RWPE1 (cell line): ENCODE data around the gene KHDC1.
"Not testable (repeated sequence)": the region's sequence is repeated elsewhere in the genome, so short reads cannot be mapped to it uniquely, and the experiment has no call there.

Experiments
- CTCF ChIA-PET: fragments of 350-600 bp; sonication (Branson Sonifier 250); formaldehyde crosslinking; extraction: SDS; loops from one replicate; lab custom pipeline; 2021; lab: Yijun Ruan, JAX
- POLR2A ChIA-PET: fragments of 400-600 bp; formaldehyde crosslinking; extraction: SDS; loops from one replicate; lab custom pipeline; 2020; ENCODE audit warnings: antibody characterized with exemption; ENCODE audit not compliant: low non-redundant PET; lab: Yijun Ruan, JAX
- DNase-seq: peaks from one replicate; pipeline ENCODE4 v3.0.0; 2012; ENCODE audit warnings: low spot score
- H3K27ac ChIP-seq: fragments of 450-650 bp; 2 replicates; pipeline ENCODE4 v1.5.1; 2017
- TF ChIP-seq, protein P1 (sequence below): fragments of 450-650 bp; conservative IDR thresholded peaks from 2 replicates; pipeline ENCODE4 v1.5.1; 2017; ENCODE audit warnings: low read depth, mild to moderate bottlenecking

The KHDC1 gene, protein sequence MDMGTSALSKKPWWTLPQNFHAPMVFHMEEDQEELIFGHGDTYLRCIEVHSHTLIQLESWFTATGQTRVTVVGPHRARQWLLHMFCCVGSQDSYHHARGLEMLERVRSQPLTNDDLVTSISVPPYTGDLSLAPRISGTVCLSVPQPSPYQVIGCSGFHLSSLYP

DNA sequence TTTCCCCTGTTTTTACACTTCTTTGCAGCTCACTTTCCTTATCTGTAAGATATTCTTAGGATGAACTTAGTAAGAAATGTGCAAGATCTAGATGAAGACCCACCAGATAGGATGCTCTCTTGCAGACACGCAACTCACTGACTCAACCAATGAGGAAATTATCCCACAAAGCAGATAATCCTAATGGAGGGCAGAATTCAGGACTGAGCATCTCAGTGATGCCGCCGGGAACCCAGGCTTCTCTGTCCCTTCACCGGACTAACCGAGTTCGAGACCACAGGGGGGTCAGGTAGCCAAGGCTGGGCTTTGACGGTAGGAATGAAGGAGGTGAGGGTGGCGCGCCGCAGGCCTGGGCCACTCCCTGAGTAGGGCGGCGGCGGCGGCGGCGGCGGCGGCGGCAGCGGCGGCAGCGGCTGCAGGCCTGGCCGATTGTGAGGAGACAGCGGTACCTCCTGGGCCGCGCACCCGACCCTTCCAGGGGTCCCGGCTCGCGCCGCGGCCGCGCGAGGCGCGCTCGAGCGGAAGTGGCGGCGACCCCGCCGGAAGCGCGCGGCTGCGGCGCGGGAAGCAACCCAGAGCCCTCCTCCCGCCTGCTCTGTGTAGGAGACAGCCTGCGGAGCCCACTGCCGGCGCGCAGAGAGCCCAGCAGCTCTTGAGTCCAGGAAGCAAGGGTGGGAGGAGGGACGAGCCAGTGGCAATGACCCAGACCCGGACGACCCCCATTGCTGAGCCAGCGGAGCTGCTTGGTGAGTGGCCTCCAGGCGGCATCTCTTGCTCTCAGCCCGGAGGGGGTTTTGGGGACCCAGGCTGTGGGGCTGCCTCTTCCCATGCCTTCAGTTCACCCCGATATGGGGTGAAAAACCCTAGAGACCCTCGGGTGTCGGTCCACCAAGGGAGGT lies at the start of gene KHDC1:
Gene KHDC1 (minus strand): TSS at position 526 of the 899 bp plus-strand sequence. CDS start 20,679 bp downstream, outside the sequence.
- peak within 1 kb of the TSS; percentile 87 for H3K27ac ChIP-seq
- CTCF ChIA-PET = interaction anchor here (0.6 kb wide), 1 partner anchor 468 kb away, joined by 3 read pairs; no protein-coding TSS in a partner anchor
- TF ChIP-seq, protein P1, sequence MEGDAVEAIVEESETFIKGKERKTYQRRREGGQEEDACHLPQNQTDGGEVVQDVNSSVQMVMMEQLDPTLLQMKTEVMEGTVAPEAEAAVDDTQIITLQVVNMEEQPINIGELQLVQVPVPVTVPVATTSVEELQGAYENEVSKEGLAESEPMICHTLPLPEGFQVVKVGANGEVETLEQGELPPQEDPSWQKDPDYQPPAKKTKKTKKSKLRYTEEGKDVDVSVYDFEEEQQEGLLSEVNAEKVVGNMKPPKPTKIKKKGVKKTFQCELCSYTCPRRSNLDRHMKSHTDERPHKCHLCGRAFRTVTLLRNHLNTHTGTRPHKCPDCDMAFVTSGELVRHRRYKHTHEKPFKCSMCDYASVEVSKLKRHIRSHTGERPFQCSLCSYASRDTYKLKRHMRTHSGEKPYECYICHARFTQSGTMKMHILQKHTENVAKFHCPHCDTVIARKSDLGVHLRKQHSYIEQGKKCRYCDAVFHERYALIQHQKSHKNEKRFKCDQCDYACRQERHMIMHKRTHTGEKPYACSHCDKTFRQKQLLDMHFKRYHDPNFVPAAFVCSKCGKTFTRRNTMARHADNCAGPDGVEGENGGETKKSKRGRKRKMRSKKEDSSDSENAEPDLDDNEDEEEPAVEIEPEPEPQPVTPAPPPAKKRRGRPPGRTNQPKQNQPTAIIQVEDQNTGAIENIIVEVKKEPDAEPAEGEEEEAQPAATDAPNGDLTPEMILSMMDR = no peak

DNA sequence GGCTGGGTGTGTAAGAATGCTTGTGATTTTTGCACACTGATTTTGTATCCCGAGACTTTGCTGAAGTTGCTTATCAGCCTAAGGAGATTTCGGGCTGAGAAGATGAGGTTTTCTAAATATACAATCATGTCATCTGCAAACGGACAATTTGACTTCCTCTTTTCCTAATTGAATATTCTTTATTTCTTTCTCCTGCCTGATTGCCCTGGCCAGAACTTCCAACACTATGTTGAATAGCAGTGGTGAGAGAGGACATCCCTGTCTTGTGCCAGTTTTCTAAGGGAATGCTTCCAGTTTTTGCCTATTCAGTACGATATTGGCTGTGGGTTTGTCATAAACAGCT lies 47.5 kb upstream of the KHDC1 start:
- CTCF ChIA-PET = not testable (repeated sequence)
- H3K27ac ChIP-seq = peak overlapping the region; percentile 87
- POLR2A ChIA-PET = interaction anchor here (0.6 kb wide), 1 partner anchor 691 kb away, joined by 3 read pairs; no protein-coding TSS in a partner anchor

More for the DNA sequence above, at the start of gene KHDC1:
- DNase-seq = peak; percentile 53
- POLR2A ChIA-PET = no interaction called here

DNA sequence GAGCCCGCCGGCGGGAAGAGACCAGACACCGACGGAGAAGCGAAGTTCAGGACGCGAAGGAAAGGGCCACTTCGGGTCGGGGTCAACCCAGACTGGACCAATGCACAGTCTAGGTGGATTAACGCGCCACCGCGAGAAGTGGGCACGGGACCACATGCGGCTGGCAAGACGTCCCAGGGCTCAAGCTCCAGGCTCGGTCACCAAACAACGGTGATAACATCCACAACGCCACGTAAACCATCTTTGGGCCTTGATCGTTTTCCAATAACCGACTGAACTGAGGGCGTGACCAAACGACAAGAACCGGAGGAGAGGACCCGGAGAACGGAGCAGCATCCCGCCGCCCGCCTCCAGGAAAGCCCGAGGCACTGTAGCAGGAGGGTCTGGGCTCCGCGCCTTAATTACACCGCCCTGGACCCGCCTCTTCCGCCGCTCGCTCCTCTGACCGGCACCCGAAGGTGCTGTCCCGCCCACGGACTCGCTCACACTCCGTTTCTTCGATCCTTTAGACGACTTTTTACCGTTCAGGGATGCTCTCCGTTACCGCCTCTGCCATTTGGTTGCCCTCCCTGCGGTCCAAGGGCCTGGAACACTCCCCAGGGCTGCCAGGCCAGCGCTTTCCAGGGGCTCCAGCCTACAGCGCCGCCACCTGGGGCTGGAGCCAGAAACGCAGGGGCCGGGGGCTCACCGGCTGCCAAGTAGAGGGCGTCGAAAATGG lies 46.9 kb upstream of the KHDC1 start:
- ChIA-PET POLR2A (interaction anchor here (0.5 to 1.0 kb wide), 3 partner anchors 46 to 212 kb away, joined by 3 read pairs; no protein-coding TSS in a partner anchor), CTCF (interaction anchor here (0.8 to 1.2 kb wide), 2 partner anchors 17 to 88 kb away, joined by 5 to 6 read pairs; no protein-coding TSS in a partner anchor)
- DNase-seq = peak; percentile 81
- H3K27ac ChIP-seq = peak overlapping the region; percentile 87
- TF ChIP-seq, protein P1 = peak; percentile 83

More for the DNA sequence above, 47.5 kb upstream of the KHDC1 start:
- TF ChIP-seq, protein P1 = peak; percentile 23
- not testable (repeated sequence) for DNase-seq

DNA sequence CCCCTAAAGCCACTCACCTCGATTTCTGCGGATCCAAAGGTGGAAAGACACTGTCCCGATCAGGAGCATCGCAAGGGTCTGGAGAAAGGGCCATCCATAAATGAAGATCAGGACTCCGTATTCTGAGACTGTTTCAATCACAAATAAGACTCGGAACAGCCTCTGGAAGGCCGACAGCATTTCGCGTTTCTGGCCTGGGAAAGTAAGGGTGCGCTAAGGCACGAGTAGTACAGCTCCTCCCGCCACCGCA lies 46.5 kb upstream of the KHDC1 start:
- DNase-seq = no peak
- TF ChIP-seq, protein P1 = no peak
- ChIA-PET CTCF (interaction anchor here (0.8 to 1.2 kb wide), 2 partner anchors 17 to 87 kb away, joined by 5 to 6 read pairs; no protein-coding TSS in a partner anchor), POLR2A (interaction anchor here (0.5 to 1.0 kb wide), 3 partner anchors 45 to 213 kb away, joined by 3 read pairs; no protein-coding TSS in a partner anchor)
- H3K27ac ChIP-seq = peak overlapping the region; percentile 87

DNA sequence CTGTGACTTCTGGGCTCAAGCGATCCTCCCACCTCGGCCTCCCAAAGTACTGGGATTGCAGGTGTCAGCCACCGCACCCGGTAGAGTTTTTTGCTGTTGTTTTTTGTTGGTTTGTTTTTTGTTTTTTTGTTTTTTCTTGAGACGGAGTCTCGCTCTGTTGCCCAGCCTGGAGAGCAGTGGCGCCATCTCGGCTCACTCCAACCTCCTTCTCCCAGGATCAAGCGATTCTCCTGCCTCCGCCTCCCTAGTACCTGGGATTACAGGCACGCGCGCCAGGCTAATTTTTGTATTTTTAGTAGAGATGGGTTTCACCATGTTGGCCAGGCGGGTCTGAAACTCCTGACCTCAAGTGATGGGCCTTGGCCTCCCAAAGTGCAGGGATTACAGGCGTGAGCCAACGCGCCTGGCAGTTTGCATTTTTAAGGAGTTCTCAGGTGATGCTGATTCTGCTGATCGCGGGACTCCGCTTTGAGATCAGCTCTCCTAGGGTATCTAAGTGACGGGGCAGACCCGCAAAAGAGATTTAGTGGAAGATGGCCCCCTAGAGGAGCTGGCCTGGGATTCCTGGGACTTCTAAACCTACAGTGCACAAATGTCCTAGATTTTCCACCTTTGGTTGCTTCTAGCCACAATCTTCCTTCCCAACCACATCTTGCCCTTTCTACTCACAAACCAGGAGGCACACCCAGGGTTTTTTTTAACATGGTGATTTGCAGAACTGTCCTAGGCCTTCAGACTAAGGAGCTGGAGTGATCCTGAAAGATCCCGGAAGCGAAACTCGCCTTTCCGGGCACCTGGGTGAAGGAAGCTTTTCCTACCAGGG lies 45.9 kb upstream of the KHDC1 start:
- DNase-seq = peak; percentile 61
- CTCF ChIA-PET = interaction anchor here (0.8 to 1.2 kb wide), 2 partner anchors 18 to 87 kb away, joined by 5 to 6 read pairs; no protein-coding TSS in a partner anchor
- peak overlapping the region; percentile 87 for H3K27ac ChIP-seq
- POLR2A ChIA-PET = interaction anchor here (0.6 to 1.0 kb wide), 2 partner anchors 45 to 60 kb away, joined by 3 read pairs; no protein-coding TSS in a partner anchor
- TF ChIP-seq, protein P1 = no peak

DNA sequence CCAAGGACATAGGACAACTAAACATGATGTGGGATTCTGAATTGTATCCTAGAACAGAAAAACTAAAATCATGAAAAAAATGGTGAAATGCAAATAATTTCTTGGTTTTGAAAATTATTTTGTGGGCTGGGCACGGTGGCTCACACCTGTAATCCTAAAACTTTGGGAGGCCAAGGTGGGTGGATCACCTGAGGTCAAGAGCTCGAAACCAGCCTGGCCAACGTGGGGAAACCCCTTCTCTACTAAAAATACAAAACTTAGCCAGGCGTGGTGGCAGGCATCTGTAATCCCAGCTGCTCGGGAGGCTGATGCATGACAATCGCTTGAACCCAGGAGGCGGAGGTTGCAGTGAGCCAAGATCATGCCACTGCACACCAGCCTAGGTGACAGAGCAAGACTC lies 40.8 kb upstream of the KHDC1 start:
- POLR2A ChIA-PET, H3K27ac ChIP-seq, DNase-seq, CTCF ChIA-PET: not testable (repeated sequence)
